ENCODE measurements around the gene CRIP1. TPM values are rescaled to one million over a fixed set of nuclear protein-coding genes. Genes with fewer than 3 reads are reported as not detected.

CRIP1 gene
- total RNA-seq, 1 donor from 2014 or later: 7.6 TPM

DNA sequence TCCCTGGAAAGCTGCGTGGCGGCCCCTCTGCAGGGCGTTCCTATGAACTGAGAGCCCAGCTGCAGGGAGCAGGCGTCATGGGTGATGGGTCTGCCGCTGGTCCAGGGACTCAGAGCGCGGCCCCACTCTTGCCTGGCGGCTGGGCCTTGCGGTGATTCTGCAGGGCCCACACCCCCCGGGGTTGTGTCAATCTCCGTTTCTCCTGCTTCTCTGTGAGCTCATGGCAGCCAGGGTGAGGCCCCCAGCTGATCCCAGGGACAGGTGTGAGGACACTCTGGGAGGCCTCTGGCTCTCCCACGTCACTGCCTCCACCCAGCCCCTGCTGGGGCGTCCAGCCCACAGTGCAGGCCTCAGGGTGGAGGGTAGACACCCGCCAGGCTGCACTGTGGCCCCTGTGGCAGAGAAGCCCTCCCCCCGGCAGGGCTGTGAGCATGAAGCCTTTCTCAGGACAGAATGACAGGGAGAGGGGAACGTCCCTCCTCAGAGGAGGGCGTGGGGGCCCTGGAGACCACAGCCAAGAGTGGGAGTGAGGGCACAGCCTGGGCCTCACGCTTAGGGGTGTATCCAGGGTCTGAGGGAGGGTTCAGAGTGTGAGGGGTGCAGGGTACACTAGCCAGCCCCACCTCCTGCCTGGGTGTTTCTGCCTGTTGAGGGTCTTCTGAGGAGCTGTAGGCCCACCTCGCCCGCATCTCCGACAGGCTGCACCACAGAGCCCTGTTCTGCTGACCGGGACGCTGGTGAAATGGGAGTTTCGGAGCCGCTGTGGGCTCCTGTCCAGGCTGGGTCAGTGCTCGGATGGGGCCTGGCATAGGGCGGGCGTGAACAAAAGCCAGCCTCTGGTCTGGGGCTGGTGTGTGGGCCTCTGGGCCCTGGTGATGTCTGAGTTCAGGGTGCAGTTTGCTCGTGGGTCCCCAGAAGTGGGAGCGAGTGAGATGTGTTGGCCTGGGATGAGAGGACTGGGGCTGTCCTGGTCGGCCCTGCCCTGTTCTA lies 38.7 kb upstream of the CRIP1 start:
- Histone ChIP-seq H3K36me3 (peaks cover 0 to 22% of the 10 kb centered on the region in 2 donors), H3K9me3 (no peaks in the 10 kb centered on the region), H3K27ac (no peak overlapping the region), H3K4me3 (no peak overlapping the region), H3K4me1 (peaks cover 12% of the 10 kb centered on the region), H3K27me3 (no peaks in the 10 kb centered on the region)
- intact Hi-C loops (cut with DNase I): loop anchor here (10.0 kb wide), 1 partner anchor 77 kb away; the partner anchor contains the start of gene TMEM121
- no peak for DNase-seq (ENCODE audit: extremely low spot score in 2 of 2)
- TF ChIP-seq POLR2AphosphoS5 (IDR thresholded peaks at IDR 0.05; ENCODE audit: insufficient read depth in 1 of 2, low read depth in 1 of 2) (no peak), POLR2A (IDR thresholded peaks at IDR 0.05) (no peak)
- TF ChIP-seq, protein P1, sequence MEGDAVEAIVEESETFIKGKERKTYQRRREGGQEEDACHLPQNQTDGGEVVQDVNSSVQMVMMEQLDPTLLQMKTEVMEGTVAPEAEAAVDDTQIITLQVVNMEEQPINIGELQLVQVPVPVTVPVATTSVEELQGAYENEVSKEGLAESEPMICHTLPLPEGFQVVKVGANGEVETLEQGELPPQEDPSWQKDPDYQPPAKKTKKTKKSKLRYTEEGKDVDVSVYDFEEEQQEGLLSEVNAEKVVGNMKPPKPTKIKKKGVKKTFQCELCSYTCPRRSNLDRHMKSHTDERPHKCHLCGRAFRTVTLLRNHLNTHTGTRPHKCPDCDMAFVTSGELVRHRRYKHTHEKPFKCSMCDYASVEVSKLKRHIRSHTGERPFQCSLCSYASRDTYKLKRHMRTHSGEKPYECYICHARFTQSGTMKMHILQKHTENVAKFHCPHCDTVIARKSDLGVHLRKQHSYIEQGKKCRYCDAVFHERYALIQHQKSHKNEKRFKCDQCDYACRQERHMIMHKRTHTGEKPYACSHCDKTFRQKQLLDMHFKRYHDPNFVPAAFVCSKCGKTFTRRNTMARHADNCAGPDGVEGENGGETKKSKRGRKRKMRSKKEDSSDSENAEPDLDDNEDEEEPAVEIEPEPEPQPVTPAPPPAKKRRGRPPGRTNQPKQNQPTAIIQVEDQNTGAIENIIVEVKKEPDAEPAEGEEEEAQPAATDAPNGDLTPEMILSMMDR (IDR thresholded peaks at IDR 0.05): no peak

DNA sequence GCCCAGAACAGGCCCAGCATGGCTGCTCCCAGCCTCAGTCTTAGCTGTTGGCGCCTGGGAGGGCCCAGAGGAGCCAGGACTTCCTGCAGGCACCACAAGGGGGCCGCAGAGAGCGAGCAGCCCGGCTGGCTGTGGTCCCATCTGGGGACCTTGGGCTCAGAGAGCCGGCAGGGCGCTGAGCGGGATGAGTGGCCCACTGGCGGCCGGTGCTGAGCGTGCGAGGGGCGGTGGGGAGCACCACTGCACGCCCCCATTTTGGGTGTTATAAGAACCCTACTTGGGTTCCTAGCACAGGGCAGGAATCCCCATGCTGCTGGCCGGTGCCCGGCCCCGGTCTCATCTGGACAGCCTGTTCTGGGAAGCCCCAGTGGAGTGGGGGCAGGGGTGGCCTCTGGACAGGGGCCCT lies 38.0 kb upstream of the CRIP1 start:
- Histone ChIP-seq H3K4me1 (peaks cover 12% of the 10 kb centered on the region), H3K4me3 (no peak overlapping the region), H3K27ac (no peak overlapping the region), H3K36me3 (peaks cover 0 to 20% of the 10 kb centered on the region in 2 donors), H3K9me3 (no peaks in the 10 kb centered on the region), H3K27me3 (no peaks in the 10 kb centered on the region)
- TF ChIP-seq, protein P1 (IDR thresholded peaks at IDR 0.05): peak; percentile 66 to 78 (median 66)
- TF ChIP-seq POLR2A (IDR thresholded peaks at IDR 0.05) (no peak), POLR2AphosphoS5 (IDR thresholded peaks at IDR 0.05; ENCODE audit: insufficient read depth in 1 of 2, low read depth in 1 of 2) (peak in 1 of 2 donors; percentile 40)
- intact Hi-C loops (cut with DNase I): loop anchor here (10.0 kb wide), 1 partner anchor 76 kb away; the partner anchor contains the start of gene TMEM121
- no peak for DNase-seq (ENCODE audit: extremely low spot score in 2 of 2)

DNA sequence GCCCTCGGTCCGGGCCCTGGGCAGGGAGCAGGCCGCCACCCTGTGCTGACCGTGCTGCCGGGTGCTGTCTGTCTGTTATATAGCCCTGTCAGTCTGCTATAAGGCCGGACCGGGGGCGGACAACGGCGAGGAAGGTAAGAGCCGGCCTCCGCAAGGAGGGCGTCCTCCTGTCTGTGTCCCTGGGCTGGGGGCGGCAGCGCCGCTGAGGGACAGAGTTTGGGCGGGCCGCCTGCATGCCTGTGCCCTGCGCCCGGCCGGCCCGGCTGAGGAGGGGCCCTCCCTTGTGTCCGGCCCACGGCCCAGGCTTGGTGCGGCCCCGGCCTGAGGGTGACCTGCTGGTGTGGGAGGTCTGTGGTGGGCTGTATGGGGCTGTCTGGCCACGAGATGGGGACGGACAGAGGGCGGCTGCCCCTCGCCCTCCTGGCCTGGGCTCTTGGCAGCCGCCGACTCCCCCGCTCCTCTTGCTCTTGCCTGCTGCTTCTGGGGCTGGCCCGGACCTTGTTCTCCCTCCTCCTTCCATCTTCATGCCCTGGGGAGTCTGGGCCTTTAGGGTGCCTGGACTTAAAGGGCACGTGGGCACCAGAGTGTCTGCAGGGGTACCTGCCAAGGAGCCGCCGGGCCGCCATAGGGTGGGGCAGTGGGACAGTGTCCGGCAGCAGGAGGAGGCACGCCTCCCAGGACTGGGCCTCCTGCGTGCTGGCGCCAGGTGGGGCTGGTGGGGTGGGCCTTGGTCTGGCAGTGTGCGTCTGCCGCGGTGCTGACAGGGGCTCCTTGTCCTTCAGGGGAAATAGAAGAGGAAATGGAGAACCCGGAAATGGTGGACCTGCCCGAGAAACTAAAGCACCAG lies 37.2 kb upstream of the CRIP1 start:
- peaks cover 12% of the 10 kb centered on the region for H3K4me1 ChIP-seq
- H3K9me3 ChIP-seq: no peaks in the 10 kb centered on the region
- no peak overlapping the region for H3K27ac ChIP-seq
- H3K4me3 ChIP-seq: no peak overlapping the region
- intact Hi-C loops (cut with DNase I): loop anchor here (10.0 kb wide), 1 partner anchor 75 kb away; the partner anchor contains the start of gene TMEM121
- no peak for DNase-seq (ENCODE audit: extremely low spot score in 2 of 2)
- TF ChIP-seq, protein P1 (IDR thresholded peaks at IDR 0.05): no peak
- TF ChIP-seq POLR2A (IDR thresholded peaks at IDR 0.05): no peak
- TF ChIP-seq POLR2AphosphoS5 (IDR thresholded peaks at IDR 0.05; ENCODE audit: insufficient read depth in 1 of 2, low read depth in 1 of 2): no peak
- peaks cover 0 to 28% of the 10 kb centered on the region in 2 donors for H3K36me3 ChIP-seq
- H3K27me3 ChIP-seq: no peaks in the 10 kb centered on the region

DNA sequence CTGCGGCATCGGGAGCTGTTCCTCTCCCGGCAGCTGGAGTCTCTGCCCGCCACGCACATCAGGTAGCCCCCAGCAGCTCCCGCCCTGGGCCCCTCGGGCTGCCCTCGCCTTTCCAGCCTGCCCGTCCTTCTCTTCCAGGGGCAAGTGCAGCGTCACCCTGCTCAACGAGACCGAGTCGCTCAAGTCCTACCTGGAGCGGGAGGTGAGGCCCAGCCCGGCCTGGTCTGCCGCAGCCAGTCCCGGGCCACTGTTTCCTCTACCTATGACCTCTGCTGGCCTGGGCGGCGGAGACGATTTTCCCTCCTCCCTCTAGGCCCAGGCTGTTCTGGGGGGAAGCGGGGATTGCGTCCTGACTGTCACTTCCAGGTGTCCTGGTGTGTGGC lies 36.6 kb upstream of the CRIP1 start:
- intact Hi-C loops (cut with DNase I): no loop called here
- DNase-seq (ENCODE audit: extremely low spot score in 2 of 2): no peak
- Histone ChIP-seq H3K27ac (no peak overlapping the region), H3K4me1 (peaks cover 12% of the 10 kb centered on the region), H3K4me3 (no peak overlapping the region), H3K9me3 (no peaks in the 10 kb centered on the region), H3K27me3 (no peaks in the 10 kb centered on the region), H3K36me3 (peaks cover 0 to 34% of the 10 kb centered on the region in 2 donors)
- TF ChIP-seq, protein P1 (IDR thresholded peaks at IDR 0.05): no peak
- TF ChIP-seq POLR2A (IDR thresholded peaks at IDR 0.05): no peak
- TF ChIP-seq POLR2AphosphoS5 (IDR thresholded peaks at IDR 0.05; ENCODE audit: insufficient read depth in 1 of 2, low read depth in 1 of 2): no peak

Data from vagina (tissue), 2 donors.